ENCODE measurements around the gene FAM120A.

The FAM120A gene

DNA sequence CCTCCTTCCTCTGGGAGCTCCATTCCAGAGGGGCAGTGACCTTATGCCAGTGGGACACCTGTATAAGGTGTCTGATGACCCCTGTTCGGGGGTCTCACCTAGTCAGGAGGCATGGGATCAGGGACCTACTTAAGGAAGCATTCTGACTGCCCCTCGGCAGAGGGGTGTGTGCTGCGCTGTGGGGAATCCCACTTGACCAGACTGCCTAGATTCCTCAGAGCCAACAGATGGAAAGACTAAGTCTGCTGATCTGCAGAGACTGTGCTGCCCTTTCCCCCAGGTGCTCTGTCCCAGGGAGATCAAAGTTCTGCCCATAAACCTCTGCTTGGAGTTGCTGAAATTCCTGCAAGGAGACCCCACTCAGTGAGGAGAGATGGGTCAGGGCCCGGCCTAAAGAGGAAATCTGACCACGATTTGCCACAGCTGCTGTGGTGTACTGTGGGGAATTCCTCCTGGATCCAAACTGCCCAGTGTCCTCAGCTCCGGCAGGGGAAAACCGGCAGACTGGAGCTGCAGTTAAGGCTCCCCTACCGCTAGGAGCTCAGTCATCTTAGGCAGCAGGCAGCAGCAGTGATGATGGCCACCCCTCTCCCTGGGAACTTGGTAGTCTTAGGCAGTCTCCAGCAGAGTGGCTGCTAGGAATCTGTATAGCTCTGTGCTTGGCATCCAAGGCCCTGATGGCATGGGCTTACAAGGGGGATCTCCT is 34.8 kb upstream of the FAM120A start:
- TF ChIP-seq POLR2AphosphoS5 (IDR thresholded peaks at IDR 0.05; ENCODE audit: low read depth, low read length) (no peak), SIN3A (IDR thresholded peaks at IDR 0.05; ENCODE audit: borderline replicate concordance, insufficient read depth, low read length) (no peak), TAF1 (IDR thresholded peaks at IDR 0.05; ENCODE audit: borderline replicate concordance, insufficient read depth, low read length) (no peak), FOXP2 (optimal IDR thresholded peaks at IDR 0.05; ENCODE audit: borderline replicate concordance, extremely low read depth, extremely low read length, insufficient read depth) (no peak)
- TF ChIP-seq, protein P1, sequence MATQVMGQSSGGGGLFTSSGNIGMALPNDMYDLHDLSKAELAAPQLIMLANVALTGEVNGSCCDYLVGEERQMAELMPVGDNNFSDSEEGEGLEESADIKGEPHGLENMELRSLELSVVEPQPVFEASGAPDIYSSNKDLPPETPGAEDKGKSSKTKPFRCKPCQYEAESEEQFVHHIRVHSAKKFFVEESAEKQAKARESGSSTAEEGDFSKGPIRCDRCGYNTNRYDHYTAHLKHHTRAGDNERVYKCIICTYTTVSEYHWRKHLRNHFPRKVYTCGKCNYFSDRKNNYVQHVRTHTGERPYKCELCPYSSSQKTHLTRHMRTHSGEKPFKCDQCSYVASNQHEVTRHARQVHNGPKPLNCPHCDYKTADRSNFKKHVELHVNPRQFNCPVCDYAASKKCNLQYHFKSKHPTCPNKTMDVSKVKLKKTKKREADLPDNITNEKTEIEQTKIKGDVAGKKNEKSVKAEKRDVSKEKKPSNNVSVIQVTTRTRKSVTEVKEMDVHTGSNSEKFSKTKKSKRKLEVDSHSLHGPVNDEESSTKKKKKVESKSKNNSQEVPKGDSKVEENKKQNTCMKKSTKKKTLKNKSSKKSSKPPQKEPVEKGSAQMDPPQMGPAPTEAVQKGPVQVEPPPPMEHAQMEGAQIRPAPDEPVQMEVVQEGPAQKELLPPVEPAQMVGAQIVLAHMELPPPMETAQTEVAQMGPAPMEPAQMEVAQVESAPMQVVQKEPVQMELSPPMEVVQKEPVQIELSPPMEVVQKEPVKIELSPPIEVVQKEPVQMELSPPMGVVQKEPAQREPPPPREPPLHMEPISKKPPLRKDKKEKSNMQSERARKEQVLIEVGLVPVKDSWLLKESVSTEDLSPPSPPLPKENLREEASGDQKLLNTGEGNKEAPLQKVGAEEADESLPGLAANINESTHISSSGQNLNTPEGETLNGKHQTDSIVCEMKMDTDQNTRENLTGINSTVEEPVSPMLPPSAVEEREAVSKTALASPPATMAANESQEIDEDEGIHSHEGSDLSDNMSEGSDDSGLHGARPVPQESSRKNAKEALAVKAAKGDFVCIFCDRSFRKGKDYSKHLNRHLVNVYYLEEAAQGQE (IDR thresholded peaks at IDR 0.05; ENCODE audit: insufficient read depth in 1 of 2, low read depth in 2 of 2, low read length in 2 of 2) = no peak

DNA sequence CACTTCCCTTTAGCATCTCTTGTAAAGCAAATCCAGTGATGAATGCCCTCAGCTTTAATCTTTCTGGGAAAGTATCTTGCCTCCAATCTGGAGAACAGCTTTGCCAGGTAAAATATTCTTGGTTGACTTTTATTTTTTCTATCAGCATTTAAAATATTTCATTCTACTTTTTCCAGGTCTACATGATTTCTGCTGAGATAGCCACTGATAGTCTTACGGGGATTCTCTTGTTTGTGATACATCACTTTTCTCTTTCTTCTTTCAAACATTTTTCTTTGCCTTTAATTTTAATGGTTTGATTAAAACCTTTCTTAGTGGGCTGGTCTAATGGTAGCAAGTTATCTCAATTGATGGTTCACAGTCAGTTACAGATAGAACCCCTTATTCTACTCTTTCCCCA is 33.9 kb upstream of the FAM120A start:
- TF ChIP-seq TAF1 (IDR thresholded peaks at IDR 0.05; ENCODE audit: borderline replicate concordance, insufficient read depth, low read length) (no peak), FOXP2 (optimal IDR thresholded peaks at IDR 0.05; ENCODE audit: borderline replicate concordance, extremely low read depth, extremely low read length, insufficient read depth) (no peak), POLR2AphosphoS5 (IDR thresholded peaks at IDR 0.05; ENCODE audit: low read depth, low read length) (no peak), SIN3A (IDR thresholded peaks at IDR 0.05; ENCODE audit: borderline replicate concordance, insufficient read depth, low read length) (no peak)
- TF ChIP-seq, protein P1 (IDR thresholded peaks at IDR 0.05; ENCODE audit: insufficient read depth in 1 of 2, low read depth in 2 of 2, low read length in 2 of 2) = no peak

DNA sequence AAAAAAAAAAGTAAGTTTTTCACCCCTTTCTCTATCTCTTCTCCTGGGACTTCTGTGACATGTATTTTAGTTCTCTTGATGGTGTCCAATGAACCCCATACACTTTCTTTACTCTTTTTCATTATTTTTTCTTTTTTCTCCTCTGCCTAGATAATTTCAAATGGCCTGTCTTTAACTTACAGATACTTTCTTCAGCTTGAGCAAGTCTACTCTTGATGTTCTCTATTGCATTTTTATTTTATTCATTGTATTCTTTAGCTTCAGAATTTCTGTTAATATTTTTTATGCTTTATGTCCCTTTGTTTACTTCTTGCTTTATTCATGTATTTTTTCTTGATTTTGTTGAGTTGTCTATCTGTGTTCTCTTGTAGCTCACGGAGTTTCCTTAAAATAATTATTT is 32.5 kb upstream of the FAM120A start:
- TF ChIP-seq, protein P1 (IDR thresholded peaks at IDR 0.05; ENCODE audit: insufficient read depth in 1 of 2, low read depth in 2 of 2, low read length in 2 of 2) = no peak
- no peak for TF ChIP-seq POLR2AphosphoS5 (IDR thresholded peaks at IDR 0.05; ENCODE audit: low read depth, low read length)
- TF ChIP-seq TAF1 (IDR thresholded peaks at IDR 0.05; ENCODE audit: borderline replicate concordance, insufficient read depth, low read length) = no peak
- TF ChIP-seq FOXP2 (optimal IDR thresholded peaks at IDR 0.05; ENCODE audit: borderline replicate concordance, extremely low read depth, extremely low read length, insufficient read depth) = no peak
- TF ChIP-seq SIN3A (IDR thresholded peaks at IDR 0.05; ENCODE audit: borderline replicate concordance, insufficient read depth, low read length) = no peak

DNA sequence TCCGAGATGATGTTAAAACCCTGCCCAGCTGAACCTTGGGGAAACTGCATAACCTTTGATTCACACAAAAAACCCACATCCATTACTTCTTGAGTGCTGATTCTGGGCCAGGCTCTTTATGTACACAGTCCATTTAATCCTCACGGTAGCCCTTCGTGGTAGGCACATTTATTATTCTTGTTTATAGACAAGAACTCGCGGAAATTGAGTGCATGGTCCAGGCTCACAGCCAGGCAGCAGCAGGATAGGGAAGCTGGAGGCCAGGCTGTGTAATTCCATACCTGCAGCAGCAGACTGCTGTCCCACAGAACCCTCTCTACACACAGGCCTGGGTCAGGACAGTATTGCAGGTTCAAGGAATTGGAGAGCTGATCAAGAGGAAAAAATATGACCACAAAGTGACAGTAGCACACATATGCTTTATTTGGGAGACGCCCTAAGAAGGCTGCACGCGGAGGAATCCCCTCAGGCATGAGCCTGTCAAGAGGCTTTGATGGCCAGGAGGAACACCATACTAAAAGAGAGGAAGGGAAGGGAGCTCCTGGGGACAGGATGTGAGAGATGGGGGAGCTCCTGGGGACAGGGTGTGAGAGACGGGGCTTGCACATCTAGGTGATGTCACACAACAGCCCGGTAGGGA is 28.4 kb upstream of the FAM120A start:
- TF ChIP-seq SIN3A (IDR thresholded peaks at IDR 0.05; ENCODE audit: borderline replicate concordance, insufficient read depth, low read length) (no peak), POLR2AphosphoS5 (IDR thresholded peaks at IDR 0.05; ENCODE audit: low read depth, low read length) (no peak), TAF1 (IDR thresholded peaks at IDR 0.05; ENCODE audit: borderline replicate concordance, insufficient read depth, low read length) (no peak), FOXP2 (optimal IDR thresholded peaks at IDR 0.05; ENCODE audit: borderline replicate concordance, extremely low read depth, extremely low read length, insufficient read depth) (no peak)
- TF ChIP-seq, protein P1 (IDR thresholded peaks at IDR 0.05; ENCODE audit: insufficient read depth in 1 of 2, low read depth in 2 of 2, low read length in 2 of 2) = no peak

All from PFSK-1 (cell line).